ENCODE data around the gene TMEM59L. TPM values are rescaled to one million over a fixed set of nuclear protein-coding genes. Genes with fewer than 3 reads are reported as not detected.
A peak's percentile ranks its signal among the peaks of the same experiment; 100 is the strongest.

TMEM59L gene
- total and polyA plus RNA-seq, 2 of the 4 experiments (the other 2 are of a cell fraction) = under 0.01 to 5.9 TPM

DNA sequence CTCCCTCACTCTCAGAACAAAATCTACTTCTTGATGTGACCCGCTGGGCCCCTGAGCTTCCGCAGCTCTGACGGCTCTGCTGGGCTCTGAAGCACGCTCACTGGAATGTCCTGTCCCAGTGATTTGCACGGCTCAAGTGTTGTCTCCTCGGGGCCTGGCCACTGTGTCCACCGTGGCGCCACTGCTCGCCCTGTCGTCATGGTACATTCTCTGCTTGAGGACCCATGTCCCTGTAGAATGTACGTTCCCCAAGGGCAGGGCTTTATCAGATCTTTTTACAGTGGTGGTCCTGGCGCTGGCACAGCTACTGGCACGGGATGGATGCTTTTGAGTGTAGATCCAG lies 36.3 kb downstream of the TMEM59L start:
- peak overlapping the region; percentile 93 for H2AK5ac ChIP-seq (ENCODE audit: low read depth, low read length)
- DNase-seq (no peak), ATAC-seq (ENCODE audit: low read depth) (no peak)
- H3K23ac ChIP-seq (ENCODE audit: low read depth, low read length) = peak overlapping the region; percentile 55
- no TSS peak for BruUV-seq (replicated peaks)
- dilution Hi-C loops (cut with HindIII; ENCODE audit: low sequenced_read_pairs, unreplicated experiment) = no loop called here
- ChIA-PET POLR2A (ENCODE audit: unreplicated experiment) (interaction anchor here (1.4 kb wide), 1 partner anchor 91 kb away, joined by 16 read pairs; the partner anchor contains the start of gene KXD1), CTCF (no interaction called here)
- peak overlapping the region; percentile 15; the same call in 1 of the 2 replicates for H4K5ac ChIP-seq (ENCODE audit: low read depth, low read length)
- H2AFZ ChIP-seq (replicated peaks; ENCODE audit: low read length, poor library complexity) = peak overlapping the region; percentile 84
- H3K9me3 ChIP-seq (ENCODE audit: control insufficient read depth, insufficient read depth, low read length) = no peaks in the 10 kb centered on the region; the same call in 1 of the 2 replicates
- H4K20me1 ChIP-seq (ENCODE audit: insufficient read depth, low read length) = peaks cover 34% of the 10 kb centered on the region
- TF ChIP-seq, protein P1, sequence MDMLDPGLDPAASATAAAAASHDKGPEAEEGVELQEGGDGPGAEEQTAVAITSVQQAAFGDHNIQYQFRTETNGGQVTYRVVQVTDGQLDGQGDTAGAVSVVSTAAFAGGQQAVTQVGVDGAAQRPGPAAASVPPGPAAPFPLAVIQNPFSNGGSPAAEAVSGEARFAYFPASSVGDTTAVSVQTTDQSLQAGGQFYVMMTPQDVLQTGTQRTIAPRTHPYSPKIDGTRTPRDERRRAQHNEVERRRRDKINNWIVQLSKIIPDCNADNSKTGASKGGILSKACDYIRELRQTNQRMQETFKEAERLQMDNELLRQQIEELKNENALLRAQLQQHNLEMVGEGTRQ (IDR thresholded peaks at IDR 0.05; ENCODE audit: low read depth, low read length) = no peak
- no peak for TF ChIP-seq SMC3 (IDR thresholded peaks at IDR 0.05; ENCODE audit: low read depth, low read length)
- TF ChIP-seq, protein P2, sequence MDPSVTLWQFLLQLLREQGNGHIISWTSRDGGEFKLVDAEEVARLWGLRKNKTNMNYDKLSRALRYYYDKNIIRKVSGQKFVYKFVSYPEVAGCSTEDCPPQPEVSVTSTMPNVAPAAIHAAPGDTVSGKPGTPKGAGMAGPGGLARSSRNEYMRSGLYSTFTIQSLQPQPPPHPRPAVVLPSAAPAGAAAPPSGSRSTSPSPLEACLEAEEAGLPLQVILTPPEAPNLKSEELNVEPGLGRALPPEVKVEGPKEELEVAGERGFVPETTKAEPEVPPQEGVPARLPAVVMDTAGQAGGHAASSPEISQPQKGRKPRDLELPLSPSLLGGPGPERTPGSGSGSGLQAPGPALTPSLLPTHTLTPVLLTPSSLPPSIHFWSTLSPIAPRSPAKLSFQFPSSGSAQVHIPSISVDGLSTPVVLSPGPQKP (IDR thresholded peaks at IDR 0.05; ENCODE audit: borderline replicate concordance, low read depth, low read length) = no peak
- no peak for TF ChIP-seq RFX5 (IDR thresholded peaks at IDR 0.05; ENCODE audit: low read depth, low read length)
- no peak for TF ChIP-seq RCOR1 (IDR thresholded peaks at IDR 0.05; ENCODE audit: insufficient replicate concordance, low read length)
- no peak for TF ChIP-seq CEBPB (IDR thresholded peaks at IDR 0.05; ENCODE audit: low read depth, low read length)
- no peak for TF ChIP-seq FOS (IDR thresholded peaks at IDR 0.05; ENCODE audit: low read depth, low read length)
- no peak for TF ChIP-seq CHD1 (IDR thresholded peaks at IDR 0.05; ENCODE audit: low read depth, low read length)
- no peak for TF ChIP-seq BHLHE40 (IDR thresholded peaks at IDR 0.05; ENCODE audit: low read depth, low read length)
- no peak for TF ChIP-seq MAZ (IDR thresholded peaks at IDR 0.05; ENCODE audit: borderline replicate concordance, low read depth, low read length)
- no peak for TF ChIP-seq RAD21 (IDR thresholded peaks at IDR 0.05; ENCODE audit: low read length)
- TF ChIP-seq, protein P3, sequence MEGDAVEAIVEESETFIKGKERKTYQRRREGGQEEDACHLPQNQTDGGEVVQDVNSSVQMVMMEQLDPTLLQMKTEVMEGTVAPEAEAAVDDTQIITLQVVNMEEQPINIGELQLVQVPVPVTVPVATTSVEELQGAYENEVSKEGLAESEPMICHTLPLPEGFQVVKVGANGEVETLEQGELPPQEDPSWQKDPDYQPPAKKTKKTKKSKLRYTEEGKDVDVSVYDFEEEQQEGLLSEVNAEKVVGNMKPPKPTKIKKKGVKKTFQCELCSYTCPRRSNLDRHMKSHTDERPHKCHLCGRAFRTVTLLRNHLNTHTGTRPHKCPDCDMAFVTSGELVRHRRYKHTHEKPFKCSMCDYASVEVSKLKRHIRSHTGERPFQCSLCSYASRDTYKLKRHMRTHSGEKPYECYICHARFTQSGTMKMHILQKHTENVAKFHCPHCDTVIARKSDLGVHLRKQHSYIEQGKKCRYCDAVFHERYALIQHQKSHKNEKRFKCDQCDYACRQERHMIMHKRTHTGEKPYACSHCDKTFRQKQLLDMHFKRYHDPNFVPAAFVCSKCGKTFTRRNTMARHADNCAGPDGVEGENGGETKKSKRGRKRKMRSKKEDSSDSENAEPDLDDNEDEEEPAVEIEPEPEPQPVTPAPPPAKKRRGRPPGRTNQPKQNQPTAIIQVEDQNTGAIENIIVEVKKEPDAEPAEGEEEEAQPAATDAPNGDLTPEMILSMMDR (conservative IDR thresholded peaks at IDR 0.05; ENCODE audit: low read depth, low read length) = no peak
- no peak for TF ChIP-seq MXI1 (IDR thresholded peaks at IDR 0.05; ENCODE audit: borderline replicate concordance, low read depth, low read length)
- no peak for TF ChIP-seq NFE2L2 (IDR thresholded peaks at IDR 0.05; ENCODE audit: low read depth, low read length)
- no peak for TF ChIP-seq POLR2A (IDR thresholded peaks at IDR 0.05; ENCODE audit: low read depth, low read length)
- TF ChIP-seq MAFK (IDR thresholded peaks at IDR 0.05; ENCODE audit: low read depth, low read length) = no peak
- in situ Hi-C loops (cut with MboI; ENCODE audit: low sequenced_read_pairs) = no loop called here
- H3K9me1 ChIP-seq (ENCODE audit: insufficient read depth, low read length) = peaks cover 30% of the 10 kb centered on the region
- H3K4me1 ChIP-seq (ENCODE audit: control insufficient read depth, insufficient read depth, low read length) = peaks cover 37% of the 10 kb centered on the region
- H3K36me3 ChIP-seq (ENCODE audit: control insufficient read depth, insufficient read depth, low read length) = no peaks in the 10 kb centered on the region
- no peak overlapping the region; the same call in 2 of the 3 replicates for H2BK15ac ChIP-seq (ENCODE audit: low read depth, low read length)
- 59% methylated on average over 11 of the region's 13 CpGs; no CpG with 5 or more reads in 1 of the 2 experiments for WGBS, 2 experiments (ENCODE audit: extremely low coverage in 2 of 2, insufficient read length in 1 of 2)
- H2BK5ac ChIP-seq (ENCODE audit: low read depth, low read length, poor library complexity, severe bottlenecking) = peak overlapping the region; percentile 58
- peak overlapping the region; percentile 55 for H3K4ac ChIP-seq (ENCODE audit: low read depth, low read length)
- intact Hi-C loops (cut with micrococcal nuclease) = no loop called here
- peak overlapping the region; percentile 57 for H2BK120ac ChIP-seq (ENCODE audit: low read depth, low read length)
- H4K8ac ChIP-seq (ENCODE audit: low read depth in 2 of 2, low read length in 2 of 2) = peak overlapping the region; percentile 20 to 59
- H3K27ac ChIP-seq (ENCODE audit: insufficient read depth, low read length) = peak overlapping the region; percentile 71
- H3K9ac ChIP-seq (ENCODE audit: low read depth, low read length) = peak overlapping the region; percentile 40
- no peak overlapping the region for H3K4me3 ChIP-seq (ENCODE audit: insufficient read depth, low read depth, low read length)
- H3K79me1 ChIP-seq (ENCODE audit: low read depth in 1 of 2, low read length in 2 of 2) = peaks cover 20 to 68% of the 10 kb centered on the region in 2 experiments; a peak in 3 of 4 replicates
- H3K14ac ChIP-seq (replicated peaks; ENCODE audit: low read depth, low read length) = peak overlapping the region; percentile 31; the same call in 1 of the 2 replicates
- H2BK20ac ChIP-seq (ENCODE audit: low read depth, low read length) = peak overlapping the region; percentile 11; the same call in 1 of the 2 replicates
- peak overlapping the region; percentile 71 for H3K4me2 ChIP-seq (ENCODE audit: low read depth, low read length)
- H2AK9ac ChIP-seq (replicated peaks; ENCODE audit: low read depth, low read length, poor library complexity) = peak overlapping the region; percentile 83
- H4K91ac ChIP-seq (ENCODE audit: insufficient read depth, low read depth, low read length) = peak overlapping the region; percentile 81
- peak overlapping the region; percentile 44 for H3K18ac ChIP-seq (ENCODE audit: low read depth, low read length)
- H3K56ac ChIP-seq (ENCODE audit: extremely low read depth, insufficient read depth, low read length) = no peak overlapping the region
- H3K27me3 ChIP-seq (ENCODE audit: control insufficient read depth, insufficient read depth, low read length) = no peaks in the 10 kb centered on the region

All from IMR-90 (cell line).